Measurements from ENCODE around the gene COL1A2.

COL1A2 gene

GRCh38 chr7:94476251-94476840 is 81.7 kb downstream of the COL1A2 start:
- Histone ChIP-seq H3K4me3 (no peak overlapping the region), H3K36me3 (no peaks in the 10 kb centered on the region), H3K27me3 (no peaks in the 10 kb centered on the region), H4K20me1 (no peaks in the 10 kb centered on the region), H3K9ac (no peak overlapping the region), H3K4me1 (no peaks in the 10 kb centered on the region), H3K9me3 (replicated peaks in 1 of 11) (peaks cover 0 to 7% (median 4%) of the 10 kb centered on the region in 11 experiments; a peak in 7 of 22 replicates), H3K27ac (no peak overlapping the region), H3K4me2 (no peak overlapping the region)
- no peak for TF ChIP-seq Cebpa-rat (IDR thresholded peaks at IDR 0.05)

GRCh38 chr7:94477878-94478277 is 83.2 kb downstream of the COL1A2 start:
- no peak for TF ChIP-seq Cebpa-rat (IDR thresholded peaks at IDR 0.05)
- H3K36me3 ChIP-seq, result no peaks in the 10 kb centered on the region
- no peaks in the 10 kb centered on the region for H4K20me1 ChIP-seq
- no peak overlapping the region for H3K9ac ChIP-seq
- H3K27ac ChIP-seq, result no peak overlapping the region
- H3K9me3 ChIP-seq (replicated peaks in 1 of 11), result no peaks in the 10 kb centered on the region
- no peak overlapping the region for H3K4me3 ChIP-seq
- no peak overlapping the region for H3K4me2 ChIP-seq
- no peaks in the 10 kb centered on the region for H3K27me3 ChIP-seq
- H3K4me1 ChIP-seq, result no peaks in the 10 kb centered on the region

DNA sequence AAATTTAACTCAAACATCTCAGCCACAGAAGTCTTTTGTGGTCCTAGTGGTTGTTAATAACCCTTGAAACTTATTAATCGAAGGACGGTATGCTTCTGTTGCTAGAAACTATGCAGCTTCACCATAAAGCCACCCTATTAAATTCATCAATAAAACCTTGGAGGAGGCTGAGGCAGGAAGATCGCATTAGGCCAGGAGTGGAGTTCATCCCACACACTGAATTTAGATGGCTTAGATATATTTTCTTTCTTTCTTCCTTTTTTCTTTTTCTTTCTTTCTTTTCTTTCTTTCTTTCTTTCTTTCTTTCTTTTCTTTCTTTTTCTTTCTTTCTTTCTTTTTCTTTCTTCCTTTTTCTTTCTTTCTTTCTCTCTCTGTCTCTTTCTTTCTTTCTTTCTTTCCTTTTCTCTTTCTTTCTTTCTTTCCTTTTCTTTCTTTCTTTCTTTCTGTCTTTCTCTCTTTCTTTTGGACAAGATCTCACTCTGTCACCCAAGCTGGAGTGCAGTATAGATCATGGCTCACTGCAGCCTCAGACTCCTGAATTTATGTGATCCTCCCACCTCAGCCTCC is 84.0 kb downstream of the COL1A2 start:
- H3K9ac ChIP-seq, result no peak overlapping the region
- H3K9me3 ChIP-seq (replicated peaks in 1 of 11), result no peaks in the 10 kb centered on the region
- no peak overlapping the region for H3K27ac ChIP-seq
- H3K4me2 ChIP-seq, result no peak overlapping the region
- no peak overlapping the region for H3K4me3 ChIP-seq
- no peaks in the 10 kb centered on the region for H3K4me1 ChIP-seq
- H3K27me3 ChIP-seq, result no peaks in the 10 kb centered on the region
- no peak for TF ChIP-seq Cebpa-rat (IDR thresholded peaks at IDR 0.05)
- H3K36me3 ChIP-seq, result no peaks in the 10 kb centered on the region
- no peaks in the 10 kb centered on the region for H4K20me1 ChIP-seq

Data from BLaER1 treated with 17β-estradiol and CSF1 and Interleukin-3, amounts not matched to agents 10 nM and 100 nM (cell line).